HG03045 (cell line): ENCODE data around the gene SRGAP3.

Experiments used
- ATAC-seq: cut with Tn5 transposase; IDR thresholded peaks from one replicate; pipeline ENCODE4 v1.9.1; 2021; ENCODE audit warnings: mild to moderate bottlenecking, moderate library complexity; ENCODE audit not compliant: unreplicated experiment

Gene SRGAP3

DNA sequence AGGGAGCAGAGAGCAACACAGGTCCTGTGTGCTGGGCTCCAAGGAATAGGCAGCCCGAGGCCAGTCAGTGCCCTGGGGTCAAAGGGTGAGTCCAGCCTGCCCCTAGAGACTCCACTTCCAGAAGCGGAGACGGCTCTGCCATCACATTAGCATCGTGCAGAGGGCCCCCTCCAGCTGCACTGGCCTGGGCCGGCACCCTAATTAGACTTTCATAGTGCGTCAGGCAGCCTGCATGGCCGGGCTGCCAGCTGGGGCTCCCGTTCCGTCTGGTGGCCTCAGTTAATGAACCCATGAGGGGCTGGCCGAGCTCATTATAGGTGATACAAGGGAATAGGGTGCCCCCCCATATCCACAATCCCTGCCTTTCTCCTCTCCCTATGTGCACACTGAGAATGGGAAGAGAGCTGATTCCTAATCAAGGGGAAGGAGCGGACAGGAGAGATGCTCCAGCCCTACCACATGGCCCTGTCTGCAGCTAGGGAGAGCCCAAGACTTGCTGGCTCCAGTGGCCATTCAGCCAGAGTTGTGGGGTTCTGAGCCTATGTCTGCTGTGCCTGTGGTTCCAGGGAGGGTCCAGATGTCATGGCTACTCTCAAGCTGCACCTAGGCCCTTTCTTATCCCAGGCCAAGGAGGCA, 128.0 kb downstream of the SRGAP3 start:
- no peak for ATAC-seq

DNA sequence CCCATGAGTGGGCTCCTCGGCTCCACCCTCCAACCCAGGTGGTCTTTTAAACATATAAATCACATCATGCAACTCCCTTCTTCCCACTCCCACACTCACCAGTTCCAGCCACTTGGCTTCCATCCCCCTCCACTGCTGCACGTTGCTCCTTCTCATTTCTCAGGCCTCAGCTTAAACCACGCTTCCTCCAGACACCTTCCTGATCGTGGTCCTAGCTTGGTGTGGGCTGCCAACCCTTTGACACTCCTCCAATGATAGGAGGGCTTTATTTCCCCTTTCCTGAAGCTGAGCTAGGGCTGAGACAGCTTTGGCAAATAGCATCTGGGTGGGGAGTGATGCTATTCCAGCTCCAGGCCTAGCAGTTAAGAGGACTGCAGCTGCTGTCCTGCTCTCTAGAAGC, 130.1 kb downstream of the SRGAP3 start:
- ATAC-seq: no peak

GRCh38 chr3:9118222-9118621, 131.2 kb downstream of the SRGAP3 start:
- no peak for ATAC-seq

GRCh38 chr3:9117220-9117619, 132.2 kb downstream of the SRGAP3 start:
- ATAC-seq: no peak

GRCh38 chr3:9116336-9116735, 133.1 kb downstream of the SRGAP3 start:
- ATAC-seq: no peak

- ATAC-seq: no peak
Observed at GRCh38 chr3:9115336-9115735, 134.1 kb downstream of the SRGAP3 start.

- ATAC-seq: no peak
Observed at GRCh38 chr3:9113040-9113439, 136.4 kb downstream of the SRGAP3 start.

DNA sequence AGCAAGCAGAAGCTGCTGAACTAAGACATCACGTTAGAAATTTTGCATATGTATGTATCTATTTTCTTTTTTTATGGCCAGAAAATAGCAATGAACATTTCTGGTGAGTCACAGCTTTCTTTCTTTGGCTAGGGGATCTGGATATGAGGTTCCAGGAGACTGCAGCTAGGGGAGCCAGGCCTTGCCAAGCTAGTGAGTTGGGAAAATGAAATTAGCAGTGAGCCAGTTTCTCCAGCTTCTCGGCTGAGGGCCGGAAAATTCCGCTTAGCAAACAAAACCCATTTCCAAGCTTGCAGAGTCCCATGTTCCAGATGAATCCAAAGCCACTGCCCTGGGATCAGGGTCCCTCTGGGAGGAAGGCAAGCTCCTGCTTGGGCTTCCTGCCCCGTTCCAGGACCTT, 137.6 kb downstream of the SRGAP3 start:
- ATAC-seq: no peak

DNA sequence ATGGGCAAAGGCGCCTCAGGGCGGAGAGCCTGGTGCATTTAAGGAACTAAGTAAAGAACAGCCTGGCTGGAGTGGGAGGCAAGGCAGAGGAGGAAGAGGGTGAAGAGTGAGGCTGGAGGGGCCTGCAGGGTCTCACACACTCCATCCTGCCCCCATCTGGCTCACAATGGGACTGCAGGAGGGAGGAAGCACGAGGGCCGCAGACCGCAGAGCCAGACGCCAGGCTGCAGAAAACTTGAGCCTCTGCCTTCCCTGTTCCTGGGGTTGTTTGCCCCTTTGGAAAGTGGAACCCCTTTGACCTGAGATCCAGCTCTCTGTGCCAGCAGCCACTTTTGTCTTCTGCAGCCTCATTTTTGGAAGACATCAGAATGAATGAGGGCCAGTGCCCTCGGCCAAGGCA, 138.0 kb downstream of the SRGAP3 start:
- ATAC-seq: no peak

- no peak for ATAC-seq
Observed at GRCh38 chr3:9110802-9111201, 138.6 kb downstream of the SRGAP3 start.

GRCh38 chr3:9110316-9110715, 139.1 kb downstream of the SRGAP3 start:
- no peak for ATAC-seq

DNA sequence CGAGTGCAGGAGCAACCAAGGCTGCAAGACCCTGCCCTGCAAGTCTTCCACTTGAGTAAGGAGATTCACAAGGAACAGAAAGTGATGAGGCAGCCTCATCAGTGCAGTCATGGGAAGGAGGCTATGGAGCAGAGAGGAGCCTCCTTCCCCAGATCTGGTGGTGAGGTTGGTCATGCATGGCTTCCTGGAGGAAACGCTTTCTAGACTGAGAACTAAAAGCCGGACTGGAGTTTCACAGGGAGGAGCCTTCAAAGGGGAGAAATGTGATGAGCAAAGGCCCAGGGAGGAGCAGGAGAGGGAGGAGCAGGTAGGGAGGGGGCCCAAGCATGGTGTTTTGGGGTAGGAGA, 139.9 kb downstream of the SRGAP3 start:
- no peak for ATAC-seq

GRCh38 chr3:9108876-9109567, 140.4 kb downstream of the SRGAP3 start:
- no peak for ATAC-seq

DNA sequence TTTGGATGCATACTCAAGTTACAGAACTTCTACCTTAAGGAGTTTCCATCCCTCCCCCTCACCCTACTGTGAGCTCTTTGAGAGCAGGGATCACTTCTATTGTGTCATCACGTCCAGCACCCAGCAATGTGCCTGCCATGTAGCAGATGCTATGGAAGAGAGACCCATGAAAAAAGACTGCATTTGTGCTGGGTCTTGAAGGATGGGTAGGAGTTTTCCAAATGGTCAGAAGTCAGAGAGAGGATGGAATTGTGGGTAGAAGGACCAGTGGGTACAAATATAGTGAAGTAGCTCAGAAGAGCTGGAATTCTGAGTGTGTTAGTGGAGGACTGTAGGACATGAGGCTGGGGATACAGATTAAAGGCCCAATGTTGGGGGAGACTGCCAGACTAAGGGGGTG, 141.7 kb downstream of the SRGAP3 start:
- no peak for ATAC-seq

- ATAC-seq: no peak
Observed at GRCh38 chr3:9105421-9105820, 144.0 kb downstream of the SRGAP3 start.

DNA sequence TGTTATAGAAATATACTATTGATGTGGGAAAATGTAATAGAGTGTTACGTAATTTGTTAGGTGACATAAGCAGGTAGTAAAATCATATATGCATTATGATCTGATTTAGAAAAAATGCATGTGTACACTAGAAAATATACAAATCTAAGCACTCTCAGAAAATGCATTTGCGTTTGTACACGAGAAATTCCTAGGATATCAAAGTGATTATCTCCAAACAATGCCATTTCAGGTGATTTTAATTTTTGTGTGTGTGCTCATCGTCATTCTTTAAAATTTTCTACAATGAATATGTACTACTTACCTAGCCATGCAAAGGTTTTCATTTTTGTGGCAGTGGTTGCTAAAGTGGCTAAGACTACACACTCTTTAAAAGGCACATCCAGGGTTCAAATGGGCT, 145.3 kb downstream of the SRGAP3 start:
- no peak for ATAC-seq

- no peak for ATAC-seq
Observed at GRCh38 chr3:9102240-9102981, 147.0 kb downstream of the SRGAP3 start.

DNA sequence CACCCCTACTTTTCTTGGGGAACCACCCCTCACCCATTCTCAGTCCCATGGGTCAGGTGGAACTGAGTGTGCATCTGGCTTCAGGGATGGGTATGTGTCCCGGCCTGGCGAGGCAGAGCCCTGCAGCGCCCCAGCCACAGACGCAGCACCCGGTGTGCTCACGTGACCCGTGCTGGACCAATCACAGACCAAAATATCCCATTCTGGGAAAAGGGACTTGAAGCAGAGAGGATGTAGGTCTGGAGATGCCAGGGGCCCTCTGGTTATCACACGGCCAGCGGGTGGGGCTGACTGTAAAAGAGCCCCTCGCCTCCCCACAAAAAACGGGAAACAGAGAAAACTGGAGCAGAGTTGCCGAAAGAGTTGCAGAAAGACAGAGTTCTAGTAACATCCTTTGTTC, 148.2 kb downstream of the SRGAP3 start:
- ATAC-seq: no peak

DNA sequence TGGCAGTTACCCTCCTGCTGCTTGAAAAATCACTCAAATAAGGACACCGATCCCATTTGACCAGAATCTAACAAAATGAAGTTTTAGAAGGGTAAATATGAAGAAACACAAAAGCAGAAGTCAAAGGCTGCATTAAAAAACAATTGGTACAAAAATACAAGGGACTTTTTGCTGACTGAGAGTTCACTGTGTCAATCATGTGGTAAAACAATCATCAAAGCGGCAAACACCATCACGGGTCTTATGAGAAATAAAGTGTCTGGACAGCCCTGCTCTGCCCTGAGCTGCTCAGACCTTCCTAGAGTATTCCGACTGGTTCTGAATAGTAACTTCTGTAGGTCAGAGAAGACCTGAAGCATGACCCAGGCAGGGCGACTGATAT, 148.9 kb downstream of the SRGAP3 start:
- no peak for ATAC-seq

- no peak for ATAC-seq
Observed at GRCh38 chr3:9099702-9100512, 149.5 kb downstream of the SRGAP3 start.
